Measurements from ENCODE around the gene LRRTM3.

DNA sequence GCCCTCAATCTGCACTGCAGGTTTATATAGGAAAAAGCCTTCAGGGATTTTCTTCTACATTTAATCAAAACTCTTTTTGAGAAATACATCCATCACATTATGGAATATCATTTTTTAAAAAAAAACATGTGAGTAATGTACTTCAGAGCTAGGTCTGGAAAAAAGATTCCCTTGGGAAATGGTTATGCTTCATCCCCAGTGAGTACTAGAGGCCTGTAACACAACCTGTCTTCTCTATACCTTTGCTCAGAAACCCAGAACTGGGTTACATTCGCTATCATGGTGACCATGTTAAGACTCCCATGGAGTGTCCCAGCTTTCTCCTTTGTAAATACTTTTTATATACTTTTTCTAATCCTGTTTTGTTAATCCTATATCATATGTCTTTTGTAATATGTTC is 186.9 kb downstream of the LRRTM3 start:
- no peak for TF ChIP-seq CTCF (IDR thresholded peaks at IDR 0.05)
- TF ChIP-seq POLR2A (IDR thresholded peaks at IDR 0.05), result no peak

Measured in adrenal gland (tissue), 5 donors.